Coronary artery (tissue), 2 donors: ENCODE measurements around the gene LRP3.
"Not testable (repeated sequence)": the region's sequence is repeated elsewhere in the genome, so short reads cannot be mapped to it uniquely, and the experiment has no call there.

ENCODE experiments used
- DNase-seq: peaks from one replicate; pipeline ENCODE4 v3.0.0-alpha.2; 2017; ENCODE audit warnings: low spot score
- H3K27ac ChIP-seq, 2 donors: fragments of 200-600 bp; sonication (generic); one replicate each; pipeline ENCODE4 v1.5.1; 2016 to 2019
- H3K4me3 ChIP-seq: fragments of 200-600 bp; sonication (generic); 2 replicates; pipeline ENCODE4 v1.5.1; 2016; ENCODE audit warnings: mild to moderate bottlenecking, moderate library complexity
- CTCF ChIP-seq: fragments of 200-600 bp; sonication (generic); IDR thresholded peaks from one replicate; pipeline ENCODE4 v1.5.1; 2019; ENCODE audit warnings: antibody characterized with exemption

The LRP3 gene

GRCh38 chr19:33207903-33208302 lies 13.8 kb downstream of the LRP3 start:
- no peak for TF ChIP-seq CTCF
- Histone ChIP-seq H3K27ac (no peak overlapping the region), H3K4me3 (no peak overlapping the region)
- no peak for DNase-seq

GRCh38 chr19:33208371-33208895 lies 14.3 kb downstream of the LRP3 start:
- no peak for TF ChIP-seq CTCF
- Histone ChIP-seq H3K27ac (no peak overlapping the region), H3K4me3 (no peak overlapping the region)
- no peak for DNase-seq

- Histone ChIP-seq H3K4me3 (no peak overlapping the region), H3K27ac (no peak overlapping the region)
- TF ChIP-seq CTCF = no peak
- no peak for DNase-seq
Measured at GRCh38 chr19:33208904-33209849, 15.0 kb downstream of the LRP3 start.

GRCh38 chr19:33209850-33210230 lies 15.7 kb downstream of the LRP3 start:
- H3K4me3 ChIP-seq, DNase-seq: not testable (repeated sequence)

GRCh38 chr19:33210266-33210940 lies 16.3 kb downstream of the LRP3 start:
- TF ChIP-seq CTCF = no peak
- DNase-seq = no peak
- no peak overlapping the region for H3K4me3 ChIP-seq
- no peak overlapping the region for H3K27ac ChIP-seq

More at GRCh38 chr19:33209850-33210230, 15.7 kb downstream of the LRP3 start:
- not testable (repeated sequence) for H3K27ac ChIP-seq

- DNase-seq = no peak
- TF ChIP-seq CTCF = no peak
- H3K27ac ChIP-seq = no peak overlapping the region
- no peak overlapping the region for H3K4me3 ChIP-seq
Measured at GRCh38 chr19:33211794-33212435, 17.8 kb downstream of the LRP3 start.

- no peak for DNase-seq
- Histone ChIP-seq H3K27ac (no peak overlapping the region), H3K4me3 (no peak overlapping the region)
- no peak for TF ChIP-seq CTCF
Measured at GRCh38 chr19:33212436-33213172, 18.5 kb downstream of the LRP3 start.
